OCI-LY3 (cell line): ENCODE data around the gene GRWD1.

Experiments used
- H2AFZ ChIP-seq: fragments of 200-600, 300-600 bp; shearing (Covaris generic); 2 replicates; pipeline ENCODE4 v1.6.0; 2014; ENCODE audit warnings: antibody characterized with exemption, low read depth, low read length
- H3K27ac ChIP-seq: fragments of 200-600, 300-600 bp; sonication (generic); 2 replicates; pipeline ENCODE4 v1.5.1; 2014; ENCODE audit warnings: mild to moderate bottlenecking, low read length, moderate library complexity, mixed read lengths
- H3K27me3 ChIP-seq: fragments of 200-600, 300-600 bp; sonication (generic); 2 replicates; pipeline ENCODE4 v1.6.1; 2014; ENCODE audit warnings: low read depth, low read length, mixed read lengths
- H3K36me3 ChIP-seq: fragments of 200-600, 300-600 bp; sonication (generic); replicated peaks from 2 replicates; pipeline ENCODE3; 2014; ENCODE audit warnings: low read depth, low read length, mixed read lengths
- H3K4me1 ChIP-seq: fragments of 300-600, 200-600 bp; sonication (generic); 2 replicates; pipeline ENCODE4 v1.6.1; 2014; ENCODE audit warnings: low read length, mixed read lengths
- H3K4me2 ChIP-seq: fragments of 200-600, 300-600 bp; sonication (generic); 2 replicates; pipeline ENCODE4 v1.6.1; 2014; ENCODE audit warnings: low read length, mixed read lengths
- H3K4me3 ChIP-seq: fragments of 300-600, 200-600 bp; sonication (generic); 2 replicates; pipeline ENCODE4 v1.5.1; 2014; ENCODE audit warnings: antibody characterized with exemption, mild to moderate bottlenecking, low read length, moderate library complexity
- H3K79me2 ChIP-seq: fragments of 300-600, 200-600 bp; shearing (Covaris generic); 2 replicates; pipeline ENCODE4 v1.6.1; 2014; ENCODE audit warnings: mild to moderate bottlenecking, low read length, mixed read lengths
- H3K9ac ChIP-seq: fragments of 300-600, 200-600 bp; shearing (Covaris generic); 2 replicates; pipeline ENCODE4 v1.6.0; 2014; ENCODE audit warnings: mild to moderate bottlenecking, low read length, moderate library complexity
- H3K9me3 ChIP-seq: fragments of 200-600, 300-600 bp; shearing (Covaris generic); 2 replicates; pipeline ENCODE4 v1.6.1; 2014; ENCODE audit warnings: low read length, mixed read lengths; ENCODE audit not compliant: insufficient read depth
- H4K20me1 ChIP-seq: fragments of 200-600, 300-600 bp; sonication (generic); 2 replicates; pipeline ENCODE4 v1.6.1; 2016; ENCODE audit warnings: low read length, mixed read lengths; ENCODE audit not compliant: insufficient read depth
- CTCF ChIP-seq: fragments of 200-600, 300-600 bp; sonication (generic); IDR thresholded peaks from 2 replicates; pipeline ENCODE4 v1.5.1; 2014; ENCODE audit warnings: antibody characterized with exemption, low read length, low read depth
- EZH2phosphoT487 ChIP-seq: fragments of 200-600 bp; shearing (Covaris generic); IDR thresholded peaks from 2 replicates; pipeline ENCODE4 v1.6.1; 2018; ENCODE audit warnings: antibody characterized with exemption, mixed run types, low read depth

GRWD1 gene

DNA sequence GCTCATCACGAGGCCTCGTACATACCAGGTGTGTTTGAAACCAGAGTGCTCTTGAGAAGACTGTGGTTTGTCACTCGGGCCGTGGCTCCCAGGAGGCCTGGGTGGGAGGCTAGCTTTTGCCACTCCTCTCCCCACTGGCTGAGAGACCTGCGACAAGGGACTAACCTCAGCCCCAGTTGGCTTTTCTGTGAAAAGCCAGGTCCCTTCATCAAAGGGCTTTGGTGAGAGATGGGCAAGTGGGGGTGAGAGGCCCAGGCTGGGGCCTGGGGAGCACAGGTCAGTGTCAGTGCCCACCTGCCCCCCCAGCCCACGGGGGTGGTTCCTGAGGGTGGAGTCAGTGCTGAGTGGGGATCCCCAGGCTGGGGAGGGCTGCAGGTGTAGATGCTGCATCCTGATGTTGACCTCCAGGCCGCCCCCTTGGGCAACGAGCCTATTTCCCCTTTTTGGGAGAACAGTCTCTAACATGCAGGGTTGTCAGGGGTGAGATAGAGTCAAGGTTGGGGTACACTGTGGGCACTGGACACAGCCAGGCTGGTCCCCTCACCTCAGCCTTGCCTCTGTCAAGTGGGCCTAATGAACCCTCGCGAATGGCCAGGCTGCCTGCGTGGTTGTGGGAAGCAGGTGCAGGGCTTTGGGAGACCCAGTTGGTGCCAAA is 10.3 kb downstream of the GRWD1 start:
- Histone ChIP-seq H3K4me1 (no peaks in the 10 kb centered on the region), H3K4me2 (no peak overlapping the region), H3K4me3 (no peak overlapping the region), H3K9ac (no peak overlapping the region), H3K27me3 (no peaks in the 10 kb centered on the region), H2AFZ (no peak overlapping the region), H4K20me1 (0 out of 2 replicates have a peak, but pooled peaks cover 3% of the 10 kb centered on the region), H3K9me3 (no peaks in the 10 kb centered on the region), H3K79me2 (peaks cover 55% of the 10 kb centered on the region), H3K36me3 (peaks cover 59% of the 10 kb centered on the region), H3K27ac (no peak overlapping the region)
- TF ChIP-seq EZH2phosphoT487 (no peak), CTCF (no peak)

DNA sequence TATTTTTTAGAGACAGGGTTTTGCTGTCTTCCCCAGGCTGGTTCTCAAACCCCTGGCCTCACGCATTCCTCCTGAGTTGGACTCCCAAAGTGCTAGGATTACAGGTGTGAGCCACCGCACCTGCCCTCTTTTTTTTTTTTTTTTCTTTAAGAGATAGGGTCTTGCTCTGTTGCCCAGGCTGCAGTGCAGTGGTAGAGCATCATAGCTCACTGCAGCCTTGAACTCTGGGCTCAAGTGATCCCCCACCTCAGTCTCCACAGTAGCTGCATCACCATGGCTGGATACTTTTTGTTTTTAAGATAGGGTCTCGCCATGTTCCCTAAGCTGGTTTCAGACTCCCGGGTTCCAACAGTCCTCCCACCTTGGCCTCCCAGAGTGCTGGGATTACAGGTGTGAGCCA is 11.1 kb downstream of the GRWD1 start:
- no peak overlapping the region for H3K27ac ChIP-seq
- no peaks in the 10 kb centered on the region for H3K4me1 ChIP-seq
- no peak overlapping the region for H3K4me3 ChIP-seq
- H3K9me3 ChIP-seq, result no peaks in the 10 kb centered on the region
- H3K79me2 ChIP-seq, result peaks cover 48% of the 10 kb centered on the region
- no peak overlapping the region for H2AFZ ChIP-seq
- TF ChIP-seq EZH2phosphoT487 (no peak), CTCF (no peak)
- H3K27me3 ChIP-seq, result no peaks in the 10 kb centered on the region
- no peak overlapping the region for H3K4me2 ChIP-seq
- H3K36me3 ChIP-seq, result peaks cover 54% of the 10 kb centered on the region
- 0 out of 2 replicates have a peak, but pooled peaks cover 3% of the 10 kb centered on the region for H4K20me1 ChIP-seq
- H3K9ac ChIP-seq, result no peak overlapping the region

DNA sequence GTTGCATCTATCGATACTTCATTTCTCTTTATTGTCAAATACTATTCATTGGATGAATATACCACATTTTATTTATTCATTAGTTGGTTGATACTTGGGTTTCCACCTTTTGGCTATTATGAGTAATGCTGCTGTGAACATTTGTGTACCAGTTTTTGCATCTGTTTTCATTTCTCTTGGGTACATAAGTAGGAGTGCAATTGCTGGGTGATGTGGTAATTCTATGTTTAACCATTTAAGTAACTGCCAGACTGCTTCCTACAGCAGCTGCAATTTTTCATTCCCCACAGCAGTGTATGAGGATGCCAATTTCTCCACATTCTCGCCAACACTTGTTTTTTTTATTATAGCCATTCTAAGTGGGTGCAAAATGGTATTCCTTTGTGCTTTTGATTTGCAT is 12.2 kb downstream of the GRWD1 start:
- no peaks in the 10 kb centered on the region for H3K27me3 ChIP-seq
- no peak overlapping the region for H2AFZ ChIP-seq
- H3K4me3 ChIP-seq, result no peak overlapping the region
- 0 out of 2 replicates have a peak, but pooled peaks cover 3% of the 10 kb centered on the region for H4K20me1 ChIP-seq
- H3K4me1 ChIP-seq, result no peaks in the 10 kb centered on the region
- no peak overlapping the region for H3K27ac ChIP-seq
- H3K4me2 ChIP-seq, result no peak overlapping the region
- H3K9me3 ChIP-seq, result no peaks in the 10 kb centered on the region
- peaks cover 39% of the 10 kb centered on the region for H3K79me2 ChIP-seq
- TF ChIP-seq EZH2phosphoT487, result no peak
- TF ChIP-seq CTCF, result no peak
- H3K36me3 ChIP-seq, result peaks cover 55% of the 10 kb centered on the region
- no peak overlapping the region for H3K9ac ChIP-seq

GRCh38 chr19:48461651-48461981 is 15.8 kb downstream of the GRWD1 start:
- H3K4me1 ChIP-seq, result no peaks in the 10 kb centered on the region
- H3K36me3 ChIP-seq, result peaks cover 28% of the 10 kb centered on the region
- H3K27me3 ChIP-seq, result no peaks in the 10 kb centered on the region
- H3K9me3 ChIP-seq, result no peaks in the 10 kb centered on the region
- H3K79me2 ChIP-seq, result peaks cover 14% of the 10 kb centered on the region
- H4K20me1 ChIP-seq, result no peaks in the 10 kb centered on the region
- no peak overlapping the region for H3K4me3 ChIP-seq
- TF ChIP-seq EZH2phosphoT487 (no peak), CTCF (no peak)
- H3K4me2 ChIP-seq, result no peak overlapping the region
- H3K27ac ChIP-seq, result no peak overlapping the region
- H2AFZ ChIP-seq, result no peak overlapping the region
- no peak overlapping the region for H3K9ac ChIP-seq
